ENCODE results near the gene DBX1.

DNA sequence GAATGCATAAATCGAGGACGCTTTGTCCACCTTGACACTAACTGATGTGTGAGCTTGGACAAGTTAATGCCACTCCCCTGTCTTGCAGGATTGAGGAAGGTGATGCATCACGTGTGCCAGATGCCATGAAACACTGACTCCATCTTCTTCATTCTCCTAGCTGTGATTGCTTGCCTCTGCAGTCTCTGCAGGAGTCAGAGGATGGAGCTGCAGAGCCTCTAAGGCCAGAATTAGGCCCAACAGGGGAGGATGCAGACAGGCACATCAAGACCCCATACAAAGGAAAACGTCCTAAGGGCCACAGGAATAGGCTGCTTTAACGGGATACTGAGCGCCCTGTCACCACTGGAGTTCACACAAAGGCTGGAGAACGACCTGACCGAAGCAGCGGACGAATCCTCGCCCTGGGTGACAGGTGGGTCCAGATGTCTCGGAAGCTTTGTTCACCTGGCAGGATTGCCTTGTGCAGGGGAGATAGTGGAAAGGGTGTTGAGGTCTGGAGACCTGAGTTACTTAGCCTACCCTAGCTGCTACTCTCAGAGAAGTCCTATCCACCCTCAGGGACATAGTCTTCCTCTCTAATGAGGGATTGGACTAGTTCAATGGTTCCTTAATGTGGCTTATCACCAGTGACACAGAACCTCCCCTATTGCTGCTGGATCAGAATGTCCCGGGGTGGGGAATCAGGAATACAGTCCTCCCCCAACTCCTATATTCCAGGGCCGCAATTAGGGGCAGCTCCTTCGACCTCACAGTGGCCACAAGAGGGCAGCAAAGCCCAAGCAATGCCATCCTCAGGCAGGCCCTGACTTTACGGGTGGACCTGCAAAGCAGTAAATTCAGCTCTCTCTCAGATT lies 32.4 kb downstream of the DBX1 start:
- TF ChIP-seq, protein P1, sequence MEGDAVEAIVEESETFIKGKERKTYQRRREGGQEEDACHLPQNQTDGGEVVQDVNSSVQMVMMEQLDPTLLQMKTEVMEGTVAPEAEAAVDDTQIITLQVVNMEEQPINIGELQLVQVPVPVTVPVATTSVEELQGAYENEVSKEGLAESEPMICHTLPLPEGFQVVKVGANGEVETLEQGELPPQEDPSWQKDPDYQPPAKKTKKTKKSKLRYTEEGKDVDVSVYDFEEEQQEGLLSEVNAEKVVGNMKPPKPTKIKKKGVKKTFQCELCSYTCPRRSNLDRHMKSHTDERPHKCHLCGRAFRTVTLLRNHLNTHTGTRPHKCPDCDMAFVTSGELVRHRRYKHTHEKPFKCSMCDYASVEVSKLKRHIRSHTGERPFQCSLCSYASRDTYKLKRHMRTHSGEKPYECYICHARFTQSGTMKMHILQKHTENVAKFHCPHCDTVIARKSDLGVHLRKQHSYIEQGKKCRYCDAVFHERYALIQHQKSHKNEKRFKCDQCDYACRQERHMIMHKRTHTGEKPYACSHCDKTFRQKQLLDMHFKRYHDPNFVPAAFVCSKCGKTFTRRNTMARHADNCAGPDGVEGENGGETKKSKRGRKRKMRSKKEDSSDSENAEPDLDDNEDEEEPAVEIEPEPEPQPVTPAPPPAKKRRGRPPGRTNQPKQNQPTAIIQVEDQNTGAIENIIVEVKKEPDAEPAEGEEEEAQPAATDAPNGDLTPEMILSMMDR (conservative IDR thresholded peaks at IDR 0.05; ENCODE audit: low read depth, low read length) = peak; percentile 85
- no peak for TF ChIP-seq EZH2 (IDR thresholded peaks at IDR 0.05; ENCODE audit: low read length, unreplicated experiment)

Data from PC-3 (cell line).